ENCODE results near the gene WWOX.

- TF ChIP-seq CTCF (IDR thresholded peaks at IDR 0.05) (no peak), POLR2A (IDR thresholded peaks at IDR 0.05) (no peak), EP300 (IDR thresholded peaks at IDR 0.05) (no peak)
Observed at GRCh38 chr16:78176435-78176834, 77.0 kb downstream of the WWOX start.
